Colon (tissue), 2 donors: ENCODE measurements around the gene SLC16A3.

Experiments
- FAIRE-seq: peaks from 2 replicates; lab custom pipeline; 2012; peaks lifted over from hg19 to GRCh38; lab: Jason Lieb, UNC
- donor health status: control.
- donor health status: control.

SLC16A3 gene

DNA sequence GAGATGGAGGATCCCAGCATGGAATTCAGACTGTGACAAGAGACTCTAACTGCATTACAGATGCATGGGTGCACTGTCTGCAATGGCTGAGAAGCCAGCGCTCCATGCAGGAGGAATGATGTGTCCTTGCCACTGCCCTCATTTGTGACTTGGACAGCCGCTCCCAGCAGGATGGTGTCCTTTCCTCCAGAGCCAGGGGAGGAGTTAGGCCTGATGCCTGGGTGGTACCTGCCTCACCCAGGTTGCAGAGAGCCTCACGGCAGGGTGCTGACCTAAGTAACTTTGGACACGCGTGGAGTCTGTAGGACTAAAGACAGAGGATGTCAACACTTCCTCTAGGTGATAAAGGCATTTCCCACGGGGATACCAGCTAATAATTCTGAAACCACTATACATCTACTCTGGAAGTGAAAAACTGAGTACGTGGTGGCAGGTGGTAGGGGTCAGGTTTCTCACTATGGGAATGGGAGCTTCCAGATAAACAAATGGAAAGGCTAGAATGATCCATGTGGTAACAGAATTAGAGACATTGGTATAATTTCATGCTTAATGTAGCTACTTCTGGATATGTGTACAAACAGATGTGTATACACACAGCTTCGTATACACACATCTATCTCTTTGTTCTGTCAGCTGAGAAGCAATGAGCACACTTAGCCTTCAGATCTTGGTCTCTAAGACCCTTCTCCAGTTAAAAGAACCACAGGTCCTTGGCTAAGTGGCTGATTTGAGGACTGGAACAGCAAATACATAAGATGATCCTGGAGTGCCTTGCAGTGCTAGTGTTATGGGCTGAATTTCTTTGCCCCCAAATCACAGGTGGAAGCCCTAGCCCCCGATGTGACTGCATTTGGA lies 58.4 kb downstream of the SLC16A3 start:
- no peak for FAIRE-seq

DNA sequence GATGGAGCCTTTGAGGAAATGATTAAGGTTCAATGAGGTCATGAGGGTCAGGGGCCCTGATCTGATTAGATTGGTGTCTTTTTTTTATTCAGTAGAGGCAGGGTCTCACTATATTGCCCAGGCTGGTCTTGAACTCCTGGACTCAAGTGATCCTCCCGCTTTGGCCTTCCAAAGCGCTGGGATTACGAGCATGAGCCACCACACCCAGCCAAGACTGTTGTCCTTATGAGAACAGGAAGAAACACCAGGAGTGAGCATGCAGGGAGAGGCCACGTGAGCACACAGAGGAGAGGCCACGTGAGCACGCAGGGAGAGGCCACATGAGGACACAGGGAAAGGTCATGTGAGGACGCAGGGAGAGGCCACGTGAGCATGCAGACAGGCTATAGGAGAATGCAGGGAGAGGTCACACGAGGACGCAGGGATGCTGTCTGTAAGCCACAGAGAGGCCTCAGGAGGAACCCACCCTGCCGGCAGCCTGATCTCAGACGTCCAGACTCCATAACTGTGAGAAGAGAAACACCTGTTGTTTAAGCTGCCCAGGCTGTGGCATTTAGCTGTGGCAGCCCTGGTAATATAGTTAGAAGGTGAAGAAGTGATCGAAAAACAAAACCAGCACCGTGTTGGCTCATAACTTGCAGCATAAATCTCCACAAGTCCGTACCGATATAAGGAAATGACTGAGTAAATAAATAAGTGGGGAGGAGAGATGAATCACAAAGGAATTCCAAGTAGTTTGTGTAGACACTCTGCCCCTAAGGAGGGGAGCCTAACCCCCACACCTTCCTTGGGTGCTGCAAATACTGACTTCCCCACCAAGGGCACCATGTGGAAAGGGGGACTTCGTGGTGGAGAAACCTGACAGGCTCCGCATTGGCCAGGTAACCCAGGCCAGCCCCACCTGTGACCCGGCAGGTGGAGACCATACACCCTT lies 59.3 kb downstream of the SLC16A3 start:
- no peak for FAIRE-seq
